Stimulated activated CD4-positive, alpha-beta T cell treated with anti-CD3 and anti-CD28 coated beads, Interleukin-12 subunit alpha, Interleukin-12 subunit beta, amount 100 ng/mL, for 4 hours (primary cell): Measurements from ENCODE around the gene PTGER3.
"Not testable (repeated sequence)": the region's sequence is repeated elsewhere in the genome, so short reads cannot be mapped to it uniquely, and the experiment has no call there.

Source experiments
- DNase-seq: peaks from one replicate; pipeline ENCODE4 v3.0.0-alpha.2; 2020

The PTGER3 gene

GRCh38 chr1:70941563-70941962, 106.1 kb downstream of the PTGER3 start:
- DNase-seq: no peak

GRCh38 chr1:70940398-70940797, 107.2 kb downstream of the PTGER3 start:
- DNase-seq: not testable (repeated sequence)

GRCh38 chr1:70934194-70934961, 113.2 kb downstream of the PTGER3 start:
- no peak for DNase-seq

- DNase-seq: no peak
Observed at GRCh38 chr1:70930062-70930461, 117.6 kb downstream of the PTGER3 start.

- DNase-seq: no peak
Observed at GRCh38 chr1:70922196-70922595, 125.4 kb downstream of the PTGER3 start.
